COLO668 (cell line): Measurements from ENCODE around the gene TPD52L2.

Experiments used
- DNase-seq: peaks from one replicate; lab custom pipeline; 2025; ENCODE audit not compliant: unreplicated experiment; lab: John Stamatoyannopoulos, UW

The TPD52L2 gene

GRCh38 chr20:63864978-63865640, at the start of gene TPD52L2:
Gene TPD52L2, plus strand, starts transcription at chr20:63865270. Its CDS starts 96 bp downstream, at chr20:63865366.
- peak; percentile 99 for DNase-seq

GRCh38 chr20:63815615-63816253, 49.3 kb upstream of the TPD52L2 start:
- DNase-seq: no peak

- no peak for DNase-seq
Observed at GRCh38 chr20:63819224-63819921, 45.7 kb upstream of the TPD52L2 start.

- no peak for DNase-seq
Observed at GRCh38 chr20:63821811-63822210, 43.3 kb upstream of the TPD52L2 start.

GRCh38 chr20:63822276-63822696, 42.8 kb upstream of the TPD52L2 start:
- DNase-seq: no peak

- DNase-seq: no peak
Observed at GRCh38 chr20:63823691-63824311, 41.3 kb upstream of the TPD52L2 start.

- no peak for DNase-seq
Observed at GRCh38 chr20:63825331-63826118, 39.5 kb upstream of the TPD52L2 start.

- DNase-seq: no peak
Observed at GRCh38 chr20:63826753-63827152, 38.3 kb upstream of the TPD52L2 start.

GRCh38 chr20:63828124-63828523, 36.9 kb upstream of the TPD52L2 start:
- no peak for DNase-seq

- no peak for DNase-seq
Observed at GRCh38 chr20:63828545-63828944, 36.5 kb upstream of the TPD52L2 start.

- DNase-seq: no peak
Observed at GRCh38 chr20:63828951-63829350, 36.1 kb upstream of the TPD52L2 start.

- DNase-seq: no peak
Observed at GRCh38 chr20:63829603-63829944, 35.5 kb upstream of the TPD52L2 start.

GRCh38 chr20:63829945-63830835, 34.9 kb upstream of the TPD52L2 start:
- no peak for DNase-seq

GRCh38 chr20:63830841-63831588, 34.1 kb upstream of the TPD52L2 start, which contains the start of gene ZBTB46:
Gene ZBTB46, minus strand, starts transcription at chr20:63831264. Its CDS starts 40,507 bp downstream, at chr20:63790757.
- peak; percentile 78 for DNase-seq

- DNase-seq: no peak
Observed at GRCh38 chr20:63831646-63831992, 33.5 kb upstream of the TPD52L2 start.

GRCh38 chr20:63831993-63832686, 32.9 kb upstream of the TPD52L2 start:
- DNase-seq: peak; percentile 31

- DNase-seq: no peak
Observed at GRCh38 chr20:63833776-63834490, 31.1 kb upstream of the TPD52L2 start.

GRCh38 chr20:63834491-63834880, 30.6 kb upstream of the TPD52L2 start:
- no peak for DNase-seq
